CD4-positive, alpha-beta T cell (primary cell): Measurements from ENCODE around the gene MED27. TPM values are rescaled to one million over a fixed set of nuclear protein-coding genes. Genes with fewer than 3 reads are reported as not detected.

ENCODE experiments used
- ATAC-seq: fragments of 200-7000 bp; cut with Tn5 transposase; one replicate; pipeline ENCODE4 v1.10.0; 2022; ENCODE audit warnings: mild to moderate bottlenecking; ENCODE audit not compliant: poor library complexity
- CTCF ChIA-PET: fragments of 350-600 bp; sonication (Branson Sonifier 250); formaldehyde crosslinking; loops from one replicate; lab custom pipeline; 2021; ENCODE audit warnings: antibody characterized with exemption, inconsistent platforms; lab: Charles Lee
- POLR2A ChIA-PET: fragments of 350-600 bp; sonication (Branson Sonifier 250); formaldehyde crosslinking; loops from one replicate; lab custom pipeline; 2021; ENCODE audit warnings: antibody characterized with exemption, inconsistent platforms; lab: Charles Lee
- DNase-seq, 14 experiments: peaks; one replicate each; pipeline ENCODE4 v3.0.0-alpha.2; 2013 to 2020; ENCODE audit warnings: mixed read lengths in 2 of 14
- H3K27ac ChIP-seq, 2 donors: one replicate each; pipeline versions ENCODE4 v1.5.1 to v1.7.0; 2013; ENCODE audit warnings: low read length in 2 of 2, low read depth in 1 of 2, mild to moderate bottlenecking in 1 of 2
- H3K27me3 ChIP-seq, 2 experiments: 1 replicate in 1 of 2; 2 replicates in 1 of 2; pipeline versions ENCODE4 v1.6.1 to v1.7.0; 2013; ENCODE audit warnings: low read length in 2 of 2, control low read depth in 1 of 2, mild to moderate bottlenecking in 1 of 2, moderate library complexity in 1 of 2; ENCODE audit not compliant: insufficient read depth in 2 of 2, control insufficient read depth in 1 of 2
- H3K36me3 ChIP-seq: one replicate; pipeline ENCODE4 v1.6.1; 2013; ENCODE audit warnings: low read length, control low read depth; ENCODE audit not compliant: insufficient read depth
- H3K4me1 ChIP-seq: one replicate; pipeline ENCODE4 v1.6.1; 2013; ENCODE audit warnings: low read length, control low read depth; ENCODE audit not compliant: insufficient read depth
- H3K4me3 ChIP-seq: one replicate; pipeline ENCODE4 v1.5.1; 2013; ENCODE audit warnings: mild to moderate bottlenecking, low read length, moderate library complexity
- H3K9me3 ChIP-seq, 2 experiments: 1 replicate in 1 of 2; 2 replicates in 1 of 2; pipeline versions ENCODE4 v1.6.1 to v1.7.0; 2013; ENCODE audit warnings: low read length in 2 of 2, mild to moderate bottlenecking in 2 of 2, control low read depth in 1 of 2, moderate library complexity in 1 of 2; ENCODE audit not compliant: control insufficient read depth in 1 of 2, insufficient read depth in 1 of 2
- H3K27ac Mint-ChIP-seq: one replicate; pipeline ENCODE4 v1.8.0; 2020; ENCODE audit warnings: mixed read lengths
- H3K27me3 Mint-ChIP-seq: one replicate; pipeline ENCODE4 v1.8.0; 2021; ENCODE audit warnings: mixed read lengths
- H3K36me3 Mint-ChIP-seq: one replicate; pipeline ENCODE4 v1.8.0; 2021; ENCODE audit warnings: low read depth, mixed read lengths
- H3K4me1 Mint-ChIP-seq: one replicate; pipeline ENCODE4 v1.8.0; 2021; ENCODE audit warnings: low read depth, mixed read lengths
- H3K4me3 Mint-ChIP-seq: one replicate; pipeline ENCODE4 v1.8.0; 2020; ENCODE audit warnings: mild to moderate bottlenecking, mixed read lengths
- H3K9me3 Mint-ChIP-seq: one replicate; pipeline ENCODE4 v1.8.0; 2020; ENCODE audit warnings: mixed read lengths
- intact Hi-C, 2 experiments: fragments of 100-400 bp; cut with DNase I in 1 of 2; cut with micrococcal nuclease in 1 of 2; formaldehyde crosslinking; loops; one replicate each; pipeline versions ENCODE4 v1.15.1 to v1.9.0; 2023 to 2025; cut with DNase I, micrococcal nuclease
- total RNA-seq, 174 experiments: library from RNA in 2 of 174; stranded (reverse) in 2 of 174; gene quantifications; one replicate each; pipeline ENCODE4 v1.2.3 and lab custom pipeline; 2021 to 2026
- TF ChIP-seq, protein P1 (sequence below): fragments of 200-600 bp; IDR thresholded peaks from one replicate; pipeline ENCODE4 v1.8.0; 2022; ENCODE audit warnings: antibody characterized with exemption, mild to moderate bottlenecking

MED27 gene
- total RNA-seq, 2 experiments from 2014 or later, result 15.0 to 17.4 TPM

DNA sequence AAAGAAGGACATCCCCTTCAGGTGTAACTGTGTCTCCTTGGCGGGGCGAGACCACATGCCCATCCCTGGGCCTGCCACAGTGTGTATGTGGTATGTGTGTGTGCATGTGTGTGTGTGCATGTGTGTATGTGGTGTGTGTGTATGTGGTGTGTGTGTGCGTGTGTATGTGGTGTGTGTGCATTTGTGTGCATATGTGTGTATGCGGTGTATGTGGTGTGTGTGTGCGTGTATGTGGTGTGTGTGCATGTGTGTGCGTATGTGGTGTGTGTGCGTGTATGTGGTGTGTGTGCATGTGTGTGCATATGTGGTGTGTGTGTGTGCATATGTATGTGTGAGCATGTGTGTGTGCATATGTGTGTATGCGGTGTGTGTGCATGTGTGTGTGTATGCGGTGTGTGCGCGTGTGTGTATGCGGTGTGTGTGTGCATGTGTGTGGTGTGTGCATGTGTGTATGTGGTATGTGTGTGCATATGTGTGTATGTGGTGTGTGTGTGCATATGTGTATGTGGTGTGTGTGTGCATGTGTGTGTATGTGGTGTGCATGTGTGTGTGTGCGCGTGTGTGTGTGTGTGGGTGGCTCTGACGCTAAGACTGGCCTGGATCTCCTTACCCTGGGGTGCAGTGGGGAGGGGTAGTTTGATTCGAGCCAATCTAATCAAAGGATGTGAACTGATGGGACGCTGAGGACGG, 231.9 kb downstream of the MED27 start:
- H3K27me3 ChIP-seq, result no peaks in the 10 kb centered on the region
- no peaks in the 10 kb centered on the region for H3K36me3 ChIP-seq
- Mint-ChIP-seq H3K9me3 (no peaks in the 10 kb centered on the region), H3K4me1 (no peaks in the 10 kb centered on the region), H3K4me3 (no peak overlapping the region), H3K27me3 (no peaks in the 10 kb centered on the region), H3K27ac (no peak overlapping the region), H3K36me3 (no peaks in the 10 kb centered on the region)
- DNase-seq, result no peak
- ChIA-PET CTCF (no interaction called here), POLR2A (no interaction called here)
- H3K27ac ChIP-seq, result no peak overlapping the region
- H3K9me3 ChIP-seq, result peaks cover 0 to 3% of the 10 kb centered on the region in 2 experiments
- H3K4me3 ChIP-seq, result no peak overlapping the region
- no peaks in the 10 kb centered on the region for H3K4me1 ChIP-seq
- no peak for ATAC-seq
- intact Hi-C loops, result no loop called here
- TF ChIP-seq, protein P1, sequence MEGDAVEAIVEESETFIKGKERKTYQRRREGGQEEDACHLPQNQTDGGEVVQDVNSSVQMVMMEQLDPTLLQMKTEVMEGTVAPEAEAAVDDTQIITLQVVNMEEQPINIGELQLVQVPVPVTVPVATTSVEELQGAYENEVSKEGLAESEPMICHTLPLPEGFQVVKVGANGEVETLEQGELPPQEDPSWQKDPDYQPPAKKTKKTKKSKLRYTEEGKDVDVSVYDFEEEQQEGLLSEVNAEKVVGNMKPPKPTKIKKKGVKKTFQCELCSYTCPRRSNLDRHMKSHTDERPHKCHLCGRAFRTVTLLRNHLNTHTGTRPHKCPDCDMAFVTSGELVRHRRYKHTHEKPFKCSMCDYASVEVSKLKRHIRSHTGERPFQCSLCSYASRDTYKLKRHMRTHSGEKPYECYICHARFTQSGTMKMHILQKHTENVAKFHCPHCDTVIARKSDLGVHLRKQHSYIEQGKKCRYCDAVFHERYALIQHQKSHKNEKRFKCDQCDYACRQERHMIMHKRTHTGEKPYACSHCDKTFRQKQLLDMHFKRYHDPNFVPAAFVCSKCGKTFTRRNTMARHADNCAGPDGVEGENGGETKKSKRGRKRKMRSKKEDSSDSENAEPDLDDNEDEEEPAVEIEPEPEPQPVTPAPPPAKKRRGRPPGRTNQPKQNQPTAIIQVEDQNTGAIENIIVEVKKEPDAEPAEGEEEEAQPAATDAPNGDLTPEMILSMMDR, result no peak

DNA sequence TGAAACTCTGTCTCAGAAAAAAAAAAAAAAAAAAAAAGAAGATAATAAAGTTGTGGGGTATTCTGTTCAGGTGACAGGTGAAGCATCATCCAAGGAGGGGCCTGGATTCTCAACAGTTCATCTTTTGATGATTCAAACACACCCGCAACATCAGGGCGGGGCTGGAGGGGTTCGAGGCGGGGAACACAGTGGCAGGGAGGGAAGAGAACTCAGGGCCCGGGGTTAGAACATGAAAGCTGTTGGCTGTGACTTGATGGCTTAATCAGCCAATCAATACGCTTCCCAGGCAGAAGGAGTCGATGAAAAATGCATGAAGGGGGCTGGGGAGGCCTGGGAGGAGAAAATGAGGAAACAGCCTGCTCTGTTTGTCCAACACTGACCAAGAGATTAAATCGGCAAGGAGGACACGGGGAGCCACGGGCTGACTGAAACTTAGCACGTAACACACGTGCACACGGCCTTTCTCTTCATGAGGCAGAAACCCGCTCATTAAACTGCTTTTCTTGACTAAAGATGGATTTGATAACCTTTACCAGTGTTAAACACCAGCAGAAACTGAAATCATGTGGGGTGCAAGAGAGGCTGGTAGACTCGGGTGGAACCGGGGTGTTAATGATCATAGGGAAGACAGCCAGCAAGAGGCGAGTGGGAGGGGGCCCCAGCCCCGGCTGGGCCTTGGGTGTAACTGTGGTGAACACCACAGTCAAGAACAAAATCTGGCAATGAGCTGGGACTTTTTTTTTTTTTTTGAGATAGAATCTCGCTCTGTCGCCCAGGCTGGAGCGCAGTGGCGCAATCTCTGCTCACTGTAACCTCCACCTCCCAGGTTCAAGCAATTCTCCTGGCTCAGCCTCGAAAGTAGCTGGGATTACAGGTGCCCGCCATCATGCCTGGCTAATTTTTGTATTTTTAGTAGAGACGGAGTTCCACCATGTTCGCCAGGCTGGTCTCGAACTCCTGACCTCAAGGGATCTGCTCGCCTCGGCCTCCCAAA, 234.1 kb downstream of the MED27 start:
- DNase-seq (peak in 1 of 14 experiments; percentile 9), ATAC-seq (no peak)
- Mint-ChIP-seq H3K4me1 (no peaks in the 10 kb centered on the region), H3K9me3 (no peaks in the 10 kb centered on the region), H3K27me3 (no peaks in the 10 kb centered on the region), H3K27ac (no peak overlapping the region), H3K4me3 (no peak overlapping the region), H3K36me3 (no peaks in the 10 kb centered on the region)
- Histone ChIP-seq H3K4me1 (peaks cover 3% of the 10 kb centered on the region), H3K36me3 (no peaks in the 10 kb centered on the region), H3K27me3 (no peaks in the 10 kb centered on the region), H3K4me3 (no peak overlapping the region), H3K9me3 (peaks cover 0 to 3% of the 10 kb centered on the region in 2 experiments), H3K27ac (no peak overlapping the region)
- intact Hi-C loops, result no loop called here
- TF ChIP-seq, protein P1, result no peak
- CTCF ChIA-PET, result no interaction called here
- POLR2A ChIA-PET, result no interaction called here

DNA sequence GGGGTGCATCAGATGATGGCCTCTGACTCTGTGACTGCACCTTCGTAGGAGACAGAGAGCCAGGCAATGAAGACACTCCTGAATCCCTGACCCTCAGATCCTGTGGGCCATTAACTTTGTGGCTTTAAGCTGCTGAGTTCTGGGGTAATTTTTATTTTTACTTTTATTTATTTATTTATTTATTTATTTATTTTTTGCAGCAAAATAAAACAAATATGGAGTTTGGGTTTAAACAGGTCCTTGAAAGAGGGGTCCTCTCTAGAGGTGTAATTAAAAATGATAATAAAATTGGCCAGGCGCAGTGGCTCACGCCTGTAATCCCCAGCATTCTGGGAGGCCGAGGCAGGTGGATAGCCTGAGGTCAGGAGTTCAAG, 234.9 kb downstream of the MED27 start:
- Histone ChIP-seq H3K4me1 (peaks cover 12% of the 10 kb centered on the region), H3K27ac (no peak overlapping the region), H3K27me3 (no peaks in the 10 kb centered on the region), H3K9me3 (peaks cover 0 to 3% of the 10 kb centered on the region in 2 experiments), H3K4me3 (no peak overlapping the region), H3K36me3 (no peaks in the 10 kb centered on the region)
- no peak for DNase-seq
- intact Hi-C loops, result no loop called here
- H3K27ac Mint-ChIP-seq, result no peak overlapping the region
- ChIA-PET POLR2A (no interaction called here), CTCF (no interaction called here)
- no peaks in the 10 kb centered on the region for H3K9me3 Mint-ChIP-seq
- H3K27me3 Mint-ChIP-seq, result peaks cover 4% of the 10 kb centered on the region
- no peaks in the 10 kb centered on the region for H3K36me3 Mint-ChIP-seq
- TF ChIP-seq, protein P1, result no peak
- H3K4me1 Mint-ChIP-seq, result peaks cover 7% of the 10 kb centered on the region
- no peak for ATAC-seq
- no peak overlapping the region for H3K4me3 Mint-ChIP-seq
